Measurements from ENCODE around the gene CFAP210. TPM values are rescaled to one million over a fixed set of nuclear protein-coding genes. Genes with fewer than 3 reads are reported as not detected.

Gene CFAP210
- total and polyA plus RNA-seq, 7 donors, result 0.03 to 0.04 TPM; not detected in 5

DNA sequence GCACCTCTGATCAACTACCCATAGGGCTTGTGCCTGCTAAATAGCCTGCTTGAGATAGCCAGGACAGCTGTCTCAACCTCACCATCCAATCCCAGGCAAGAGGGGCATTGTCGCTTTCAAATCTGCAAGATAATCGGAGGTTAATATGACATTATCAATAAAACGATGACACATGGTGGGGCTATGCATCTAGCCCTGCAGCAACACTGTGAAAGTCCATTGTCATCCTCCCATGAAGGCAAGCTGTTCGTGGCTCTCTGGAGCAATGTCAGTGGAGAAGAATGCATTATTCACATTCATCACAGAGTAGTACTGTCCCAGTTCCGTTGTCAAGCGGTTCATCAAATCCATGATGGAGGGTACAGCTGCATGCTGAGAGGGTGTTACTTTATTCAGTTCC lies 20.5 kb upstream of the CFAP210 start:
- 81 to 84% (median 82%) methylated on average over 6 of the region's 6 CpGs for WGBS, 3 donors
- ATAC-seq (no peak), DNase-seq (no peak)
- no peak overlapping the region for H3K4me3 ChIP-seq
- TF ChIP-seq, protein P1, sequence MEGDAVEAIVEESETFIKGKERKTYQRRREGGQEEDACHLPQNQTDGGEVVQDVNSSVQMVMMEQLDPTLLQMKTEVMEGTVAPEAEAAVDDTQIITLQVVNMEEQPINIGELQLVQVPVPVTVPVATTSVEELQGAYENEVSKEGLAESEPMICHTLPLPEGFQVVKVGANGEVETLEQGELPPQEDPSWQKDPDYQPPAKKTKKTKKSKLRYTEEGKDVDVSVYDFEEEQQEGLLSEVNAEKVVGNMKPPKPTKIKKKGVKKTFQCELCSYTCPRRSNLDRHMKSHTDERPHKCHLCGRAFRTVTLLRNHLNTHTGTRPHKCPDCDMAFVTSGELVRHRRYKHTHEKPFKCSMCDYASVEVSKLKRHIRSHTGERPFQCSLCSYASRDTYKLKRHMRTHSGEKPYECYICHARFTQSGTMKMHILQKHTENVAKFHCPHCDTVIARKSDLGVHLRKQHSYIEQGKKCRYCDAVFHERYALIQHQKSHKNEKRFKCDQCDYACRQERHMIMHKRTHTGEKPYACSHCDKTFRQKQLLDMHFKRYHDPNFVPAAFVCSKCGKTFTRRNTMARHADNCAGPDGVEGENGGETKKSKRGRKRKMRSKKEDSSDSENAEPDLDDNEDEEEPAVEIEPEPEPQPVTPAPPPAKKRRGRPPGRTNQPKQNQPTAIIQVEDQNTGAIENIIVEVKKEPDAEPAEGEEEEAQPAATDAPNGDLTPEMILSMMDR (IDR thresholded peaks at IDR 0.05), result no peak
- no peaks in the 10 kb centered on the region for H3K9me3 ChIP-seq
- intact Hi-C loops (cut with DNase I), result no loop called here
- no peaks in the 10 kb centered on the region for H3K36me3 ChIP-seq (ENCODE audit: insufficient read depth in 1 of 2, low read depth in 1 of 2)
- no peak overlapping the region for H3K27ac ChIP-seq
- no peaks in the 10 kb centered on the region for H3K27me3 ChIP-seq (ENCODE audit: insufficient read depth in 3 of 3, low read length in 2 of 3)
- peaks cover 12% of the 10 kb centered on the region for H3K4me1 ChIP-seq

GRCh38 chr2:169713331-169713730 lies 19.1 kb upstream of the CFAP210 start:
- no peaks in the 10 kb centered on the region for H3K27me3 ChIP-seq (ENCODE audit: insufficient read depth in 3 of 3, low read length in 2 of 3)
- no peaks in the 10 kb centered on the region for H3K36me3 ChIP-seq (ENCODE audit: insufficient read depth in 1 of 2, low read depth in 1 of 2)
- ATAC-seq (no peak), DNase-seq (no peak)
- WGBS, 3 donors, result 94 to 98% (median 96%) methylated on average over 3 of the region's 3 CpGs
- TF ChIP-seq, protein P1 (IDR thresholded peaks at IDR 0.05), result no peak
- H3K4me3 ChIP-seq, result no peak overlapping the region
- no peaks in the 10 kb centered on the region for H3K9me3 ChIP-seq
- peaks cover 12% of the 10 kb centered on the region for H3K4me1 ChIP-seq
- intact Hi-C loops (cut with DNase I), result no loop called here
- H3K27ac ChIP-seq, result no peak overlapping the region

DNA sequence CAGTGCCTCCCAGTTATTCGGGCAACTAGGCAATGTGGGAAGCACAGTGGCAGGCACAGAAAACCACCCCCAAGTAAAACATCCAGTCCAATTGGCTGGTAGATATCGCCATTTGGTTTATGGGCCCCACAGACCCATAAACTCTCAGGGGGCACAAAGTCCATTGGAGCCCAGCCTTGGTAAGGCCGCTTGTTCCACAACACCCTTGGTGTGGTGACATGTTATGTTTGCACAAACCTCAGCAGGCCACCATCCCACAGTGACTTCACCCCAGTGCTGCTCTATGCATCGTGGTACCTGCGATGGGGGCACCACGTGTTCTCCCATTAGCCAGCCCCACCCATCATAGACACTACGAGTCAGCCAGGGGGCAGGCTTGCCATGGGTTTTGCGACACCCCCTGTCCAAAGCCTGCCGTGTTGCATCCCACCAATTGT lies 18.6 kb upstream of the CFAP210 start:
- H3K27ac ChIP-seq, result no peak overlapping the region
- H3K4me1 ChIP-seq, result peaks cover 12% of the 10 kb centered on the region
- 91 to 96% (median 95%) methylated on average over 9 of the region's 9 CpGs for WGBS, 3 donors
- DNase-seq (no peak), ATAC-seq (no peak)
- no peaks in the 10 kb centered on the region for H3K36me3 ChIP-seq (ENCODE audit: insufficient read depth in 1 of 2, low read depth in 1 of 2)
- intact Hi-C loops (cut with DNase I), result no loop called here
- no peaks in the 10 kb centered on the region for H3K27me3 ChIP-seq (ENCODE audit: insufficient read depth in 3 of 3, low read length in 2 of 3)
- TF ChIP-seq, protein P1 (IDR thresholded peaks at IDR 0.05), result no peak
- no peaks in the 10 kb centered on the region for H3K9me3 ChIP-seq
- no peak overlapping the region for H3K4me3 ChIP-seq

GRCh38 chr2:169711751-169712509 lies 17.7 kb upstream of the CFAP210 start:
- no peak overlapping the region for H3K4me3 ChIP-seq
- intact Hi-C loops (cut with DNase I), result no loop called here
- peaks cover 12% of the 10 kb centered on the region for H3K4me1 ChIP-seq
- DNase-seq, result no peak
- no peaks in the 10 kb centered on the region for H3K36me3 ChIP-seq (ENCODE audit: insufficient read depth in 1 of 2, low read depth in 1 of 2)
- H3K9me3 ChIP-seq, result no peaks in the 10 kb centered on the region
- TF ChIP-seq, protein P1 (IDR thresholded peaks at IDR 0.05), result no peak
- no peak for ATAC-seq
- 64 to 87% (median 69%) methylated on average over 7 of the region's 7 CpGs for WGBS, 3 donors
- no peaks in the 10 kb centered on the region for H3K27me3 ChIP-seq (ENCODE audit: insufficient read depth in 3 of 3, low read length in 2 of 3)
- no peak overlapping the region for H3K27ac ChIP-seq

DNA sequence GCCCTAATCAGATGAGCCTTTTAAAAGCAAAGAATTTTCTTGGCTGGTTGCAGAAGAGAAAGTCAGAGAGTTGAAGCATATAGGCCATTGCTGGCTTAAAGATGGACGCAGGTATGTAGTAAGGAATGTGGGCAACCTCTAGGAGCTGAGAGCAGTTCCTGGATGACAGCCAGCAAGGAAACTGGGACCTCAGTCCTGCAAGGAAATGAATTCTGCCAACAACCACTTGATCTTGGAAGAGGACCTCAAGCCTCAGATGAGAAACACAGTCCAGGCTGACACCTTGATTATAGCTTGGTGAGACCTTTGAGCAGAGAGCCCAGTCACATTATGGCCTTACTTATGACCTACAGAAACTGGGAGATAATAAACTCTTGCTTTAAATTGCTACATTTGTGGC lies 15.8 kb upstream of the CFAP210 start:
- Histone ChIP-seq H3K27me3 (ENCODE audit: insufficient read depth in 3 of 3, low read length in 2 of 3) (no peaks in the 10 kb centered on the region), H3K4me1 (peaks cover 4% of the 10 kb centered on the region), H3K9me3 (no peaks in the 10 kb centered on the region), H3K4me3 (no peak overlapping the region), H3K27ac (no peak overlapping the region), H3K36me3 (ENCODE audit: insufficient read depth in 1 of 2, low read depth in 1 of 2) (no peaks in the 10 kb centered on the region)
- ATAC-seq (no peak), DNase-seq (no peak)
- intact Hi-C loops (cut with DNase I), result no loop called here
- TF ChIP-seq, protein P1 (IDR thresholded peaks at IDR 0.05), result no peak
- 50 to 76% (median 58%) methylated on average over 1 of the region's 1 CpG for WGBS, 3 donors

All from psoas muscle (tissue), 8 donors.